GM18867 (cell line): ENCODE data around the gene KPNB1.

Source experiments
- ATAC-seq: cut with Tn5 transposase; IDR thresholded peaks from one replicate; pipeline ENCODE4 v1.9.1; 2021; ENCODE audit warnings: mild to moderate bottlenecking, moderate library complexity; ENCODE audit not compliant: unreplicated experiment

KPNB1 gene

DNA sequence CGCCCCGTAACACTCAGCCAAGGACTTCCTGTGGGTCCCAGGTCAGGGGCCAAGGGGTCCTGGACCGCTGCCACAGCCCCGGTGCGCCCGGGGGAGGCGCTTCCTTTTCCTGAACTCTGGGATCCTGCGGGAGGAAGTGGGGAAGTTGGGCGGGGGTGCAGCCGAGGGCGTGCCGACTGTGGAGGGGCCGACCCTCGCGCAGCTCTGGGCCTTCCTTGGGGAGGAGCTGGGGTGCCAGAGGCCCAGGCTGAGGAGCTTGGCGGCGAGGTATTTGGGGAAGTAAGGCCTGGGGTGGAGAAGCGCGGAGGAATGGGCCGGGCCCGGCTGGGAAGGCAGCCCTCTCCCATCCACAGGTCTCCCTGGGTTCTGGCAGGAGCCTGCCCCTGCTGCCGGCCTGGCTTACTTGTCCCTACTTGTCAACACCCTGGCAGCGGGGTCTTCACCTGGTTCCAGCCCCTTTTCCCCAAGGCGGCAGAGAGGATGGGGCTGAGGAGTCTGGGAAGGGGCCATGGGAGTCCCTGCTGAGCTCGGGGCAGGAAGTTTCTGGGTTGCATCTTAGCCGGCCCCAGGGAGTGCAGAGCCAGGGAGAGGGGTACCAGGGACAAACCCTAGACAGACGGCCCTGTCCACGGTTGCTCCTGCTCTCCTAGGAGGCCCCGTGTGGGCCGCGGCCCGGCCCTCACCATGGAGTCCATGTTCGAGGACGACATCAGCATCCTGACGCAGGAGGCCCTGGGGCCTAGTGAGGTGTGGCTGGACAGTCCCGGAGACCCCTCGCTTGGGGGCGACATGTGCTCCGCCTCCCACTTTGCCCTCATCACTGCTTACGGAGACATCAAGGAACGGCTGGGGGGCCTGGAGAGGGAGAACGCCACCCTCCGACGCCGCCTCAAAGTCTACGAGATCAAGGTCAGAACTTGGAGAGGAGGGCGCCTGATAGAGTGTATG is 46.0 kb downstream of the KPNB1 start:
- no peak for ATAC-seq

- ATAC-seq, result no peak
Measured at GRCh38 chr17:47696717-47697642, 47.3 kb downstream of the KPNB1 start.

GRCh38 chr17:47697906-47698711 is 48.4 kb downstream of the KPNB1 start:
- ATAC-seq, result no peak

DNA sequence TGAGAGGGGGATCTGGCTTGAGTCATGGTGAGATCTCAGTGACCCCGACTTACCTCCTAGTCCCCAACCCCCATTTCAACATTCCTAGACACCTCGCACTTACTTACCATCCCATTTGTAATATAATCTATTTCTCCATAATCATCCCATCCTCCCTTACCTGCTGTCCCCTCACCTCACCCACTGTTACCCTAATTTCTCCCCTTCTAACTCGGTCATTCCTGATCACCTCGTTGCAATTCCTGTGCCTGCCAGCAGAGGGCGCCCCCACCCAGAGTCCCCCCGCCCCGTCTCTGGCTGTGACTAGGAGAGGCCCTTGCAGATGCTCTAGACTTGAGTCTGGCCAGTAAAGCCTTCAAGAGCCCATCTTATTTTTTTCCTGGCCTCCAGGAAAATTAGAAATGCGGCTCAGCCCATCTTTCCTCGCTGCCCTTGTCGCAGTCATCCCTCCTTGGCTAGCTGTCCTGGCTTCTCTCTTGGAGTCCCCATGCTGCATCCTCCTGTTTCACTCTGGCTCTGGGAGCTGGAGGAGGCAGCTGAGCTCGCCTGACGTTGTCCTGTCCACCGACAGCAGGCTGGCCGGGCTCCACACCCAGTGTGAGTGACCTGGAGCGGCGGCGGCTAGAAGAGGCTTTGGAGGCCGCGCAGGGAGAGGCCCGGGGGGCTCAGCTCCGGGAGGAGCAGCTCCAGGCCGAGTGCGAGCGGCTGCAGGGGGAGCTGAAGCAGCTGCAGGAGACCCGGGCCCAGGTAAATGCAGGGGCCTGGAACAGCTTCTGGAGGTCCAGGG is 49.2 kb downstream of the KPNB1 start:
- ATAC-seq, result peak; percentile 29

DNA sequence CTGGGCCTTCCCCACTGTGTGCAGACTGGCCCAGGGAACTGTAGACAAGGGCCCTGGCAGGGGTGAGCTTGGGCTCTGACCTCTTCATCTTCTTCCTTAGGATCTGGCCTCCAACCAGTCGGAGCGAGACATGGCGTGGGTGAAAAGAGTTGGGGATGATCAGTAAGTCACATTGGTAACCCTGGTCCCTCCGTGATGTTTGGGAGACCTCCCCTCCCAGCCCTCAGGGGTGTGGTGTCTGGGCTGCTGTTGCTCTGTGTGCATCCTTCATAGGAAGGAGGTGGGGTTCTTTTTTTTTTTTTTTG is 49.8 kb downstream of the KPNB1 start:
- no peak for ATAC-seq

- no peak for ATAC-seq
Measured at GRCh38 chr17:47700471-47701449, 51.0 kb downstream of the KPNB1 start.

- ATAC-seq, result no peak
Measured at GRCh38 chr17:47701608-47702007, 51.9 kb downstream of the KPNB1 start.

GRCh38 chr17:47702391-47702995 is 52.8 kb downstream of the KPNB1 start:
- no peak for ATAC-seq

GRCh38 chr17:47703191-47703591 is 53.5 kb downstream of the KPNB1 start:
- ATAC-seq, result peak; percentile 29

- no peak for ATAC-seq
Measured at GRCh38 chr17:47703671-47704070, 54.0 kb downstream of the KPNB1 start.

DNA sequence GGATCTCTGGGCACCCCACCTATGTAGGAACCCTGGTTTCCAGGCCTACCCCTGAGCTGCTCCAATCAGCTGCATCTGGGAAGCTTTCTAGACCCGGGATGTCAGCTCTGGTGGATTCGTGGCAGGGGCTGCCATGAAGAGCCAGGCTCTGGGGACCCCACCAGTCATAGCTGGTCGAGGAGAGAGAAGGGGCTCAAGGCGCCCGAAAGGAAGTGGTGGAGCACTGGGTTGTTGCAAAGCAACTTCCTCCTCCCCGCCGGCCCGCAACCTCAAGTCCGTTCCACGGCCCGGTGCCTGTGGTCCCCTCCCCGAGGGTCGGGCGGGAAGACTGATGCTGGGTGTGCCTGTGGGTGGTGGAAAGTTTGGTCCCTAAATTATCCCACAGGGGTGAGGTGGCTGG is 54.4 kb downstream of the KPNB1 start:
- ATAC-seq, result no peak

GRCh38 chr17:47704736-47705135 is 55.0 kb downstream of the KPNB1 start:
- ATAC-seq, result no peak

- ATAC-seq, result no peak
Measured at GRCh38 chr17:47705536-47706530, 56.1 kb downstream of the KPNB1 start.

DNA sequence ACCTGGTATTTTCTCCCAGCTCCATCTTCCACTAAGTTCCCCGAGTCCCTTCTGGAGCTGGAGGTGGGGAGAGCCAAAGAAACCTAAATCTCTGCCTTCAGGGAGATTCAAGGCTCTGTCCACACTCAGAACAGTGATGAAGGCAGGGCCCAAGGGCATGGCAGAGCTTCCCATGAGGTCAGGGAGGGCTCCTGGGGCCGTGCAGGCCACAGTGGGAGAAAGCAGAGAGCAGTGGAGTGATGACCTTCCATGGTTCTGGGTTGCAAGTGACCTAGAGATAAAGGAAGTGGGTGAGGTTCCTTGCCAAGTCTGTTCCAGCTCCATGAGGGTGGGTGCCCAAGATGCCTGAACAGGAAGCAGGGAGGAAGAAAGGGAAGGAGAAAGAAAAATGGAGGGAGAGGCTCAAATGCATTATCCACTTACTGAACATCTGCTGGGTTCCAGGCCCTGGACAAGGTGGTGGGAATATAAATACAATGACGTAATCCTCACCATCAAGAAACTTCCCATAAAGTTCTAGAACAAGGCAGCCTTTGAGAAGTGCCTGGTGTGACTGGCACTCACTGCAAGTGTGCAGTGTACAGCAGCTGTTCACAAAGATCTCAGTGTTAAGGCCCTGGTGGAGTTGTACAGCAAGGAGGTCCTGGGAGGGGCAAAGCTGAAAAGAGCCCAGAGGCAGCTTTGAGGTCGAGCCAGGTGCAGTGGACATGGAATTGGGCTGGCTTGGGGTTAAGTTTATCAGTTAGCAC is 57.5 kb downstream of the KPNB1 start:
- ATAC-seq, result no peak

DNA sequence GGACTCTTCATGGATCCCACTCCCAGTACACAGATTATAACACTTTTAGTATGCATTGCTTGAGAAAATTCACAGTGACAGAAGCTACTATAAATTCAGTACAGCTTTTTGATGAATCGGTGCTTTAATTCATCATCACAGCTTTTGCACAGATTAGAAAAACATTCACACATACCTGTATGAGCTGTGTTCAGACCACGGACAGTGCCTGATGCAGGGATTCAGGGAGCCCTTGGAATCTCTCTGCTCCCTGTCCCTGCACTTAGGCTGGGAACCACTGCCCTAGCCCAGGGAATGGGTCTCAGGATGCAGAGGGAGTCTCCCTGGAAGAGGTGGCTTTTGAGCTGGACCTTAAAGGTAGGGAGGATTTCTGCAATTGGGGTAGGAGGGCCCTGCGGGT is 58.2 kb downstream of the KPNB1 start:
- ATAC-seq, result no peak

DNA sequence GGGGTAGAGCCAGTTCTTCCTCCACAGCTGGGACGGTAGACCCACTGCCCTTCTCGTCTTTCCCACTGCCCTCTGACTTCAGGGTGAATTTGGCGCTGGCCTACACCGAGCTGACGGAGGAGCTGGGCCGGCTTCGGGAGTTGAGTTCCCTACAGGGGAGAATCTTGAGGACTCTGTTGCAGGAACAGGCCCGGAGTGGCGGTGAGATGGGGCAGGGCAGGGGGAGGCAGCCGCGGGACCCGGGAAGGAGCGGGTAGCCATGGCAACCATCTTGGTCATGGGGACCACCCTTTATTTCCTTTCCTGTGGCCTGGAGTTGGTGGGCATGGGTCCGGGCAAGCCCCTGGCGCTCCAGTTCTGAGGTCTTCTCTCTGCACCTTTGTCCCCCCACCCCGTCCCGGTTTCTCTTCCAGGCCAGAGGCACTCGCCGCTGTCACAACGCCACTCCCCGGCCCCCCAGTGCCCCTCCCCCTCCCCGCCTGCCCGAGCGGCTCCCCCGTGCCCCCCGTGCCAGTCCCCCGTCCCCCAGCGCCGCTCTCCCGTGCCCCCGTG is 58.7 kb downstream of the KPNB1 start:
- ATAC-seq, result no peak
